Stimulated activated CD8-positive, alpha-beta memory T cell treated with anti-CD3 and anti-CD28 coated beads, Interleukin-15, amount 100 ng/mL, for 24 hours (primary cell): ENCODE data around the gene PPP1R12B.
"Not testable (repeated sequence)": the region's sequence is repeated elsewhere in the genome, so short reads cannot be mapped to it uniquely, and the experiment has no call there.

Experiments used
- DNase-seq: peaks from one replicate; pipeline ENCODE4 v3.0.0-alpha.2; 2020; ENCODE audit warnings: low read depth

The PPP1R12B gene

DNA sequence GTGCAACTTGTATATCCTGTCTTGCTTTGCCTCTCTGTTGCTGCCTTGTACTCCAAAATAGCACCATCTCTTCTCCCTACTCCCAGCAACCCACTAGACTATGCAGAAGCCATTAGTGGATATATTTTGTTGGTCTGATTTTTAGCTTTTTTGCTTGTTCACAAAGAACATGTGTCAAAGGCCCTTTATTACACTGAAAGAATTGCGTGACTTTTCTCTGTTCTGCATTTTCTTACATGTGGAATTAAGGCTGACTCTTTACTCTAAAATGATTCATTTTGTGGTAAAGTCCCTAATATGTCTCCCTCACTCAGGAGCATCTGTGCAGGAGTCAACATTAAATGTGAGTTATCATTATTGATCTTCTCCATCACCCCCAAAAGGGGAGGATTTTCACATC, 182.2 kb downstream of the PPP1R12B start:
- not testable (repeated sequence) for DNase-seq

DNA sequence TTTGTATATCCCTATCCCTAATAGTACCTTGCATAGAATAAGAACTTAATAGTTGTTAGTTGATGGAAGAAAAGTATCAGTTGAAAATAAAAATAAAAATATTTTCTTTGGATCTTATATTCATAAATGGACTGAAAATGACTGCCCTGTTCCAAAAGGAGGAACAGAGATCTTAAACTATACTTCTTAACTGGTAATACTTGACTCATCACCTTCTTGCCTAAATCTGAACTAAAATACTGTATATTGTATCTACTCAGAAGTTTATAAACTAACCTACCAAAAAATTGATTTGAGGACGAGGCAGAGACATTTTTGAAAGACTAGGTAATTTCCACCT, 182.9 kb downstream of the PPP1R12B start:
- DNase-seq, result no peak

DNA sequence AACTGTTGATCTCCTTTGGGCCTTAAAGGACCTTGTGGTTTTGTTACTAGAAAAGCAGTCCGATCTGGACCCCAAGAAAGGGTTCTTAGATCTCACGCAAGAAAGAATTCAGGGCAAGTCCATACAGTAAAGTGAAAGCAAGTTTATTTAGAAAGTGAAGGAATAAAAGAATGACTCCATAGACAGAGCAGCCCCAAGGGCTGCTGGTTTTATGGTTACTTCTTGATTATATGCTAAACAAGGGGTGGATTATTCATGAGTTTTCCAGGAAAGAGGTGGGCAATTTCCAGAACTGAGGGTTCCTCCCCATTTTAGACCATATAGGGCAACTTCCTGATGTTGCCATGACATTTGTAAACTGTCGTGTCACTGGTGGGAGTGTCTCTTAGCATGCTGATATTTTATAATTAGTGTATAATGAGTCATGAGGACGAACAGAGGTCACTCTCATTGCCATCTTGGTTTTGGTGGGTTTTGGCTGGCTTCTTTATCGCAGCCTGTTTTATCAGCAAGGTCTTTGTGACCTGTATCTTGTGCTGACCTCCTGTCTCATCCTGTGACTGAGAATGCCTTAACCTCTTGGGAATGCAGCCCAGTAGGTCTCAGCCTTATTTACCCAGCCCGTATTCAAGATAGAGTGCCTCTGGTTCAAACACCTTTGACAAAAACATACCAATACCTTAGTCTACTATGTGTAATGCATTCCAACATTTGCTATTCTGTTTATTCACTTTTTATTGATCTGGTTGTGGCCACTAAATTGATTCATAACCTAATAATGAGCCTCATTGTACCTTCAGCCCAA, 183.5 kb downstream of the PPP1R12B start:
- DNase-seq, result not testable (repeated sequence)

DNA sequence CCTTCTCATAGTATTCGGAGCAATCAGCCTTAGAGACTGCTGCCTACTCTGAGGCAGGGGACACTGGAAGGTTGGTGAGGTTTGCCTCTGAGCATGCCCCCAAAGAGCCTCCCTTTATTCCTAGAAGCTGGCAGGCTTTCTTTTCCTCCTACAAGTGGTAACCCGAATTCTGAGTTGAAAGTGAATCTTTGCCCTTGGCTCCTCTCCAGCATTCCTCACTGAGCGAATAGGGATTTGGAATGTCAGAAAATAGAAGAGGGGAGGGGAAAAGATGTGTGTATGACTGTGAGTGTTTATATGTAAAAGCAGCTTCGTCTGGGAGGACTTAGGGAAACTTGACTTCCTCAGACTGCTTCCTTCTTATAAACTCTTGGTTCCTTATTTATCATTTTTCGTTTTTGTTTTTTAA, 190.7 kb downstream of the PPP1R12B start:
- not testable (repeated sequence) for DNase-seq

DNA sequence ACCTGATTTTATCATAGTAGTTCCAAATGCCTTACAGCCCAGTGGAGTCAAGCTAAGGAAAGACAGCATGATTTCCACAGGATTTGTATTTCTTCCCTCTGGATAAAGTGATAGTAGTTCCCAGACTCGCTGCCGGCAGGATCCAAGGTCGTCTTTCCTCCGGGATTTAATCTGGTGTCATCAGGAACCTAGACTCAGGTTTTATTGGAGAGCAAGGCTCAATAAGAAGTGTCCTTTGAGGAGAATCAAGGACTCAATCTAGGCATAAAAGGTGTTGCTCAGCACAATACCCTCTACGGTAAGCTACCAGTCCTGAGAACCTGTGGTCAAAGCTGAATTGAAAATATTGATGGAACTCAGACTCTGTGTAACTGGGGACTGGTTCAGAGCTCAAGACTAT, 191.1 kb downstream of the PPP1R12B start:
- not testable (repeated sequence) for DNase-seq

DNA sequence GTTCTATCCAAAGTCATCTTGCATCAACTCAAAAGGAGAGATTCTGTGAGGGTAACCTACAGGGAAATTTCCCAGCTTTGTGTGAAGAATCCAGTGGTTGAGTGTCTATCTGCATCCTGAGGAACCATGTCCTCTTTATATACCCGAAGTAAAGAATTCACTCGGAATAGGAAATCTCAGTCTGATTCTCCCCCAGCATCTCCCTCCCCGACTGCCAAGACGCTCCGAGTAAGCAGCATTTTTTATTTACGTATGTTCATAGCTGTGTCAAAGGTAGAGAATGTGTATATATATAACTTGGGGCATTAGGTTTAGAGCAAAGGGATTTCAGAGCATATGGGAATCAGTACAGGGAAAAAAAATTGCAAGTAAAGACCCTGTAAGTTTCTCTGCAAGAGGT, 191.5 kb downstream of the PPP1R12B start:
- DNase-seq, result no peak

DNA sequence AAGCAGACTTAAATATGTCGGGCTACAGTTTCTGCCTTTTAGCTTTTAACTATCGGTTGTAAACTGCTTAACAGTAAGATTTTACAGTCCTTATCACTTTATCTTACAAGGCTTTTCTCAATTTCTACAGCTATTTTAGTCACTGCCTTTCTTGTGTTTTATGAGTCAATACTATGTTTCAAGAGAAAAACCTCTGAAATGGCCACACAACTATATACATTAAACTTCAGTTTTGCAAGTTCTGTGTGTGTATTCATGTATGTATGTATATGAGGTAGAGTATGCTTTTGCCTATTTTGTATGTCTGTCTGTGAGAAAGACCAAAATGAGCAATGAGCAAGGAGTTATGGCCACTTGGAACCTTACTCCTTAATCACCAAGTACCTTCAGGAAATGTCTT, 191.9 kb downstream of the PPP1R12B start:
- DNase-seq, result no peak

DNA sequence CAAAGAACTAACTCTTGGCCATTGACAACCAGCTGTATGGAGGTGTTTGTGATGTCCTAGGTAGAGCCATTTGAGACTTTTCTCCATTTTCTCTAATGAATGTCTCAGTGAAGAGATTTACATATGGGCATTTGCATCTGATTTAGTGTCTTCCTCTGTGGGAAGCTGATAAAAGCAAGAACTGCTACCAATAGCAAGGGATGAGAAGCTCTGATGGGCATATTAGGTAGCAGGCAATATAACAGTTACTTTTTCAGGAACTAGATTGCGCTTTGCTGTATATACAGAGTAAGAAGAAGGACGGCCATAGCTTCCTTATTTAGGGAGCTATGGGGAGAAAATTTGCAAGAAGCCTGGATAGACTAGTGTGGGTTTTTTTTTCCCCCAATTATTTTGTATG, 192.4 kb downstream of the PPP1R12B start:
- DNase-seq, result not testable (repeated sequence)

DNA sequence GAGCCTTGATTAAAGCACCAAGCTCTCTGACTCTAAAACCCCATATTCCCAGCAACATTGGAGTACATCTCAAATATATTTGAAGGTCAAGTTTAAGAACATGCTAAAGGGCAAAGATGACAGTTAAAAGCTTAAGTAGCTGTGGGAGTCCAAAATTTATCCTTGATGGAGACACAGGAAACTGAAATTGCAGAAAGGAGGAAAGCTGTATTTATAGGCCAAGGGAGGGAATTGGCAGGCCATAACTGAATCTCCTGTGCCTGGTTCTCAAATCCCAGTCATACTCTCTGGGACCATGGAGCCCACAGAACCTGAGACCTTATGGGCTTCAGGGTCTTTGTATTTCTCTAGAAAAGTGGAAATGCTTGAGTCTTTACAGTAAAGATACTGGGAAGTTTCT, 193.9 kb downstream of the PPP1R12B start:
- not testable (repeated sequence) for DNase-seq

DNA sequence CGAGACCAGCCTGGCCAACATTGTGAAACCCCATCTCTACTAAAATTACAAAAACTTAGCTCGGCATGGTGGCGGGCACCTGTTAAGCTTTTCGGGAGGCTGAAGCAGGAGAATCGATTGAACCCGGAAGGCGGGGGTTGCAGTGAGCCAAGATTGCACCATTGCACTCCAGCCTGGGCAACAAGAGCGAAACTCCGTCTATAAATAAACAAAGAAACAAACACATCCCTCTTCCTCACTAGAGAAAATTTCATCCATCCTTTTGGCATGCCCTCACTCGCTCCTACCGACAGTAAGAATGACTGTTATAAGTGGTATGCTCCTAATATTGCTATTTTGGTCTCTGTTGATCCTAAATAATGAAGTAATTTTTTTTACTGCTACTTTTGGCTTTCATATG, 195.0 kb downstream of the PPP1R12B start:
- DNase-seq, result not testable (repeated sequence)

DNA sequence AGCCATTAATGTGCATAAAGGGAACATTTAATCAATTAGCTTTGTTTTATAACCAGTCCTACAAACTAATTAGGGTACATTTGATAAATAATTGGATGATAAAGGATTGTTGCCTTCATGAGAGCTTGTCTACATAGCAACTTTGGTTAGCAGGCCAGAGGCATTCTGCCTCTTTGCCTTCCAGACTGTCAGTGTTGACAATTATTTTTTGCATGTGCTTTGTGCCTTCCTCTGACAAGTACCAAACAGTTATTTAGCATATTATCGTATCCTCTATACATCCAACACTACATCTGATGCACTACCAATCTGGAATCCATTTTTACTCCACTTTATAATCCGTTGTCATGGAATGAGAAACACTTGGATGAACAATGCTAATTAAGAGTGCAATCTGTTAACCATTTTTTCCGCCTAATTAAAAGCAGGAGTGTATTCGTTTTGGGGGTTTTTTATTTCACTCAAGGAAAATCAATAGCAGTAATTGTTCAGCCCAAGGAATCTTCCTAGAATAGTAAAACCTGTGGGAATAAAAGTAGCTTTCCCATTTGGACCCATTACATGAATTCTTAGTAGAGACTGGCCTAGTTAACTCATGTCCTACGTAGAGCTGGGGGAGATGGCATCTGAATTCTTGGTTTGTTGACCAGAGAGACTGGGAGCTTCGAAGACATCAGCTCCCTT, 196.4 kb downstream of the PPP1R12B start:
- DNase-seq, result not testable (repeated sequence)

DNA sequence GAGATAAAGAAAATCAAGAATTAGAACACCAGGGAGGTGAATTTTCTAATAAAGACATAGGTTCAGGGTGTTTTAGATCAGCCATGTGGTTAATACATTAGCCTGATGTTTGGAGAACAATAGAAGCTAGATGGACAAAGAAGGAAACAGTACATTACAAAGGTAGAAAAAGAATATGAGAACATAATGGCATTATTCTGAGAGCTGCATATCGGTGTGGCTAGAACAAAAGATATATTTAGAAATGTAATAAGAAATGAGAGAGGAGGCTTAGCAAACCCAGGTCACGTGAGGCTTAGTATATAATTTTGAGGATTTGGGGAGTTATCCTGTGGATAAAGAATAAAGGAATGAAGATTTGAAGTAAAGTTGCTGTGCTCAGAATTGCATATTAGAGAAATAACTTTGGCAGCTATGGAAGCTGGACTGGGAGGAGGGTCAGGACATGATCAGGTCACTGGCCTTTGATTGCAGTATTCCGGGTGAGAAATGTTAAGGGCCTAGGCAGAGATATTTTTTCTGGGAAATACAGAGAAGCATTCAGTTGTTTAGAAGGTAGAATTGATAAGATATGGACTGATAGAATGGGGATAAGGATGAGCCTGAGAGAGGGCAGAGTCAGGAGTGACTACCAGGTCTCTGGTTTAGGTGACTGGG, 197.3 kb downstream of the PPP1R12B start:
- DNase-seq, result not testable (repeated sequence)

DNA sequence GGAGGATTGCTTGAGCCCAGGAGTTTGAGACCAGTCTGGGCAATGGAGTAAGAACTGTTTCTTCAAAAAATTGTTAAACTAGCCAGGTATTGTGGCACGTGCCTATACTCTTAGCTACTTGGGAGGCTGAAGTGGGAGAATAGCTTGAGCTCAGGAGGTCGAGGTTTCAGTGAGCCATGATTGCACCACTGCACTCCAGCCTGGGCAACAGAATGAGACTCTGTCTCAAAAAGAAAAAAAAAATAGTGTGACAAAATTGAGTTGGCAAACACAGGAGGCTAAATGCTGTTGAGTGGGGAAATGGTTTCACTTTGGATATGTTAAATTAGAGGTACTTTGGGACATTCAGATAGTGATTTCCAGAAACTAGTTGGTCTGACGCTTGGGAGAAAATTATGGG, 197.9 kb downstream of the PPP1R12B start:
- not testable (repeated sequence) for DNase-seq

DNA sequence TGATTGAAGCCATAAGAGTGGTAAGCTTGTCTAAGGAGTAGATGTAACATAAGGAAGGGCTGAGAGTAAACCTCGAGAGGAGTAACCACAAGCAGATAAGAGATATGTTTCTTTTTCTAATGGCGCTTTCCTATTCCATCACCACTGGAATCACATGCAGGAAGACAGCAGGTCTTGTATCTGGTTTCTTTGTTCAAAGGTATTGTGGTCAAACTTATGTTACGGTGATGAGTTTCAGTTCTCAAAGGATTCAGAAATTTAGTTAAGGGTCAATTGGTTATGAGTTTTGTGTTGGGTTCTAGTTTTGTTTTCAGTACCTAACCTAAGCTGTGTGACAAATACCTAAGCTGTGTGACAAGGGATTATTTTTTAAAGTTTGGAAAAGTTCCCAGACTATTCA, 198.3 kb downstream of the PPP1R12B start:
- not testable (repeated sequence) for DNase-seq

DNA sequence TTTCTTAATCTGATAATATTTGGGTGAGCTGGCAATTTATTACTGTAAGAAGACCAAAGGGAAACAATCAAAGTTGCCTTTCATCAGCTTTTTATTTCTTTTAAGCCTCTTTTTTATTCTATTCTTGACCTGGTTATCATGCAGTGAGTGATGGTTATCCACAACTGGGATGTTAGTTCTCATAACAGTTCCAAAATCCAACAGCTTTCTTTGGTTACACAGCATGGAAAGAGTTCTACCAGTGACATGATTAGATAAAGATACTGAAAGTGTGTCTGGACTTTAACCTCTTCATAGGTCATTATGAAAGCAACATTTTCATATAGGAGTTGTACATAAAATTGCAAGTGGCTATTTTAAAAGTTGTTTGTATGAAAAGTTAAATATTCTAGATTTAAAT, 198.7 kb downstream of the PPP1R12B start:
- DNase-seq, result no peak

DNA sequence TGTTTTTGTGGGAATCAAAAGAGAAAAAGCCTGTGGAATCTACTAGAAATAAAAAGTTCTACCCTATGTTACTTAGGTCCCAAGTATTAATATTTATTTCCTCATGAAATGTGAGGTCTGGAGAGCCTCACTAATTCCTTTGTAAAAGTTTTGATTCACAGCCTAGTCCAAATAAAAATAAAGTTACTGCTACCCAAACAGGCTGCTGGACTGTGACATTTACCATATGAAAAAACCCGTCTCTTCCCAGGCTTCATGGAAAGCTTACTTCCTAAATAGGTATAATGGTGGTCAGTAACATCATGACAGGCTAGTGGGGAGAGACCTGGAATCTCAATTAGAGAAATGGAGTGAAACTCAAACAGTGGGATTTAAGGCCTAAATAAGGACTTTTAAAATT, 201.6 kb downstream of the PPP1R12B start:
- not testable (repeated sequence) for DNase-seq

DNA sequence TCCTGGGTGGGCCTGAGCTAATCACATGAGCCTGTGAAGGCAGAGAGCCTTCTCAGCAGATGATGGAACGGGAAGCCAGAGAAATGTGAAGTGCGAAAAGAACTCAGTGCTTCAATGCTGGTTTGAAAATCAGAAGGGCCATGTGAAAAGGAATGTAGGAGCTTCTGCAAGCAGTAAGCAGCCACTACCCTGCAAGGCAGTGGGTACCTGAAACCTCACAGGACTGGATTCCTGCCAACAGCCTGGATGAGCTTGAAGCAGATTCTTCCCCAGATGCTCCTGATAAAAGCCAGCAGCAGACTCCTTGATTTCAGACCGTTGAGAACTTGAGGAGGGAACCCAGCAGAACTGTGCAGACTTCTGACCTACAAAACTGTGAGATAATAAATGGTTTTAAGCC, 203.2 kb downstream of the PPP1R12B start:
- no peak for DNase-seq

DNA sequence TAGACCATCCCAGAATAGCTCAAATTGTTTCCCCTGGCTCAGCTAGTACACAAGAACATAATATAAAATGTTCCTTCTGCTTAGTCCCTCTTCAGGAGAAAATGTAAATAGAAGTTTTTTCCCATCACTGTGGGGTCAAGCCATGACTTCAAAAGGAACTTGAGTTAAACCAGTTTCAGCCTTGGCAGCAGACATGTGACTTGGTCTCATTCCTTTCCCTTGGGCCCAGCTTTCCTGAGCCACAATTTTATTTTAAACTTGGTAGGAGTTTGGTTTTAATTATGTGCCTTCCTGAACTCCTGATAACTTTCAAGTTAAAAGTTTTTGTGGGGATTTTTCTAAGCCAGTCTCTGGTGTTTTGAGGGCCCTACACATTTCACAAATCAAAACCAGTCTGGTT, 204.1 kb downstream of the PPP1R12B start:
- not testable (repeated sequence) for DNase-seq

DNA sequence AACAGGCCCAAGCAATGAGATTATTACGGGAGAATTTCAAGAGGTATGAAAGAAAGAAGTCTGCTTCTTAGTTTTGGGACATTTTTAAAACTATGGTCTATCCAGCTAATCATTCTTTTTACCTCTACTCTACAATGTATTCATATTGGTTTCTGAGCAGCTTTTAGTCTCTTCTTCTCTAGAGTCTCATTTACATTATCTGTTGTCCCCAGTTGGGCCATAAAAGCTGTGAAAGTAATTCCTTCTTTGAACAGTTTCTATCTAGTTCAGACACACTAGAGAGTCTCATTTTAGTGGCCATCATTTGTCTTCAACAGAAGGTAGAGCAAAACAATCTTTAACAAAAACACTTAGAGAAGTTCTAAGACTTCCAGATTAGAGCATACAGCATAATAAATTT, 204.6 kb downstream of the PPP1R12B start:
- not testable (repeated sequence) for DNase-seq

DNA sequence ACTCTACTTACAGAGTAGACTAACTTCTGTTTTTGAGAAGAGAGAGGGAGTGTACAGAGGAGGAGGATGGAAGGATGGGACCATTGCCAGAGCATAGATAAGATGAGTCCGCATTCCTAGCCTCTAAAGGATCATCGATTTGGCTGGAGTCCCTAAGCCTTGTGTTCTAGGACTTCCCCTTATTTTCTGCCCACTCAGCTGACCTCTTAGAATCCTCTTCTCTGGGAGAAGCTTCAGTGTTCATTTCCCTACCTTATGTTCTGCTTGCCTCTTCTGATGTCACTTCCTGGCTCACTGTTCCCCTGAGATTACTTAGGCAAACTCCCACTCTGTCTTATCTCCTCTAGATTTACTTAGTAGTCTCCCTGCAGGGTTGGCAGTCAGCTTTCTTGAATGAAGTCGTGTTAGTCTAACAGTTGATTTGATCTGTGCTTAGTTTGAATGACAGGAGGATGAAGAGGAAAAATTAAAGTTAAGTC, 205.1 kb downstream of the PPP1R12B start:
- DNase-seq, result no peak

DNA sequence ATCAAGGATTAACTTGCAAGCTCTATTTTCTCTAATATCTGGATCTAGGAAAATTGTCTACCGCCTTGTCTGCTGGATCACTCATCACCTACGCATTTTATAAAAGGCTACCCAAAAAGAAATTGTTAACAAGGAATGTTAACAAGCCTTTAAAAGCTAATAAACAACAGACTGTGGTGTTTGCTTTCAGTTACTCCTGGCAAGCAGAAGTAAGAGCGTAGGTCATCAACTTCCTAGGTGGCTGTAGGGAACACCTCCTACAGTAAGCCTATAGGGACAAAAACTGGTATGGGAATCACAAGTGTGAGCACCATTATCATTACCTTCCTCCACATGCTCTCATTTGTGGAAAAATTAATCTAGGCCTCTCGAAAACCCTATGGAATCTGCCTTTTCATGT, 206.1 kb downstream of the PPP1R12B start:
- not testable (repeated sequence) for DNase-seq

DNA sequence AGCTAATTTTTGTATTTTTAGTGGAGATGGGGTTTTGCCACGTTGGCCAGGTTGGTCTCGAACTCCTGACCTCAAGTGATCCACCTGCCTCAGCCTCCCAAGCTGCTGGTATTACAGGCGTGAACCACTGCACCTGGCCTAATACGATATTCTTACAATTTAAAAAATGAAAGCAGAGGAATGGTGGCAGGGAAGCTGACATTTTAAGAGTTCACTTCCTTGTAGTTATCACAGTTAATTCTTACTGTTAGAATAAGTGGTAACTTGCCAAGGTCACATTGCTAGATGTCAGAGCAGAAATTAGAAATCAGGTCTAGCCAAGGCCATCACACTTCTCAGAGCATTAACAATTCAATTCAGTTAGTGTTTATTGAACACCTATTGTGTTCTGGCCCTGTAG, 207.5 kb downstream of the PPP1R12B start:
- DNase-seq, result not testable (repeated sequence)

DNA sequence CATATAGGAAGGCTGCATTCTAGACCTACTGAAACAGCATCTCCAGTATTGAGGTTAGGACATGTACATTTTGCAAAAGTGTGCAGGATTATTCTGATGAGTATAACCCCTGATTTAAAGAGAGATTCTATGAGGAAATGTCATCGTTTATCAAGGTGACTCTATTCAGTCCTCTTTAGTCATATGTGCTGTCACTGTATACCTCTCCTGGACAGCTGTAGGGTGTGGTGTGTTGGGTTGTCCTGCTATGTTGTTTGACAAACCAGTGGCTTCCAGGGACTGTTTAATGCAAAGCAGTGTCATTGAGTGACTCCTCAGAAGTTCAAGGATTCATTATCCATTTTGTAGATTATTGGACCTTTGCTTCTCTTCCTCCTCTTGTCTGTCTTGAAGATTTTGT, 209.2 kb downstream of the PPP1R12B start:
- not testable (repeated sequence) for DNase-seq
